A549 treated with ZK216348 at 1 μM for 4 hours (cell line): ENCODE data around the gene IL37. TPM values are rescaled to one million over a fixed set of nuclear protein-coding genes. Genes with fewer than 3 reads are reported as not detected.

ENCODE experiments used
- total RNA-seq: library from RNA; stranded (reverse); fragments of 200-300 nt; extraction: Qiagen RNA extraction; gene quantifications from 5 replicates; pipeline ENCODE4 v1.2.3, GENCODE V29; 2022; ENCODE audit warnings: low read depth

Gene IL37
- not detected in 5 replicates for total RNA-seq

GRCh38 chr2:112910865-112911264 lies at the start of gene IL37:
IL37 (plus strand) TSS chr2:112911165; CDS start chr2:112913013, 1,848 bp downstream.

Other genes with a start within 250 kb of the IL37 start
- not detected in 5 replicates for gene NT5DC4, start 190.1 kb upstream of the IL37 start, total RNA-seq
- gene CKAP2L, start 146.6 kb upstream of the IL37 start, total RNA-seq, result 10.2 to 20.6 TPM (median 14.9 TPM) in 5 replicates
- gene IL1A, start 126.7 kb upstream of the IL37 start, total RNA-seq, result 0.07 to 0.37 TPM (median 0.22 TPM) in 3 of 5 replicates, not detected in the others
- gene IL1B, start 74.4 kb upstream of the IL37 start, total RNA-seq, result 0.22 to 0.33 TPM in 2 of 5 replicates, not detected in the others
- not detected in 5 replicates for gene IL36G, start 66.8 kb downstream of the IL37 start, total RNA-seq
- not detected in 5 replicates for gene IL36A, start 94.3 kb downstream of the IL37 start, total RNA-seq
- gene IL36B, start 141.7 kb downstream of the IL37 start, total RNA-seq, result 0.15 to 0.37 TPM in 2 of 5 replicates, not detected in the others
- 0.06 to 0.13 TPM in 2 of 5 replicates, not detected in the others for gene IL36RN, start 148.0 kb downstream of the IL37 start, total RNA-seq
- not detected in 5 replicates for gene IL1F10, start 156.8 kb downstream of the IL37 start, total RNA-seq
- gene IL1RN, start 216.4 kb downstream of the IL37 start, total RNA-seq, result 0.15 to 0.94 TPM (median 0.33 TPM) in 5 replicates